HG03432 (cell line): Measurements from ENCODE around the gene CLCNKA.
A peak's percentile ranks its signal among the peaks of the same experiment; 100 is the strongest.

Source experiments
- ATAC-seq: cut with Tn5 transposase; IDR thresholded peaks from one replicate; pipeline ENCODE4 v1.9.1; 2021; ENCODE audit warnings: mild to moderate bottlenecking, moderate library complexity; ENCODE audit not compliant: unreplicated experiment

CLCNKA gene

DNA sequence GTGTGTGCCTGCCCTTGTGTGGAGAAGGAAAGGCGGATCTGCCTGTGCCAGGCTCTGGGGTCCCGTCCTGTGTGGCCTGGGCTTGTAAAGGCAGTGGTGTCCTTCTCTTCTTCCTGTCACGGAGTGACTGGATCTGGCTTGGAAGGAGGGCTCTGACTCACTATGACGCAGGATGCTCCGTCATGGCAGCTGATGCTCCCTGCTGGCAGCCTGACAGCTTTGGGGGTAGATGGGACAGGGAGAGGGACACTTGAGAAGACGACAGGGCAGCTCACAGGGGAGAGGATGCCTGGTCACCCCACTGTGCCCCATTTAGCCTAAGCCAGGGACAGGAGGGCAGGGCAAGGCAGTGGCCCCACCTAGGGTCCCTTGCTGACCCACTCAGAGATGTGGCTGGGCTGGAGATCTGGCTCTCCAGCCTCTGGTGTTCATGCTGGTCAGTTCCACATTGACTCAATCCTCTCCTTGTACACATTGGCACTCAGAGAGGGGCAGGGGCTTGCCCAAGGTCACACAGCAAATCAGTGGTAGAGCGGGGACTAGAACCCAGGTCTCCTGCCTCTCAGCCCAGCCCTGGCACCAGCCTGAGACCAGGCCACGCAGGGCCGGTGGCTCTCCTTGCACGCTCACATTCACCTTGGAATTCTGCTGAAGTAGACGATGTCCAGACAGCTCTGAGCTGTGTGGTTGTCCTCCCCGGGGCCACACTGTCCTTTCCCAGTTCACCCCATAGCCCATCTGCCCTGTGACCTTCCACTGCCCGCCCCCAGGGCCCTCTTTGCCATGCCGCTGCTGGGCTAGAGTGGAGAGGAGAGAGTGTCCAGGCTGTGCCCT is 54.4 kb downstream of the CLCNKA start:
- ATAC-seq: no peak

DNA sequence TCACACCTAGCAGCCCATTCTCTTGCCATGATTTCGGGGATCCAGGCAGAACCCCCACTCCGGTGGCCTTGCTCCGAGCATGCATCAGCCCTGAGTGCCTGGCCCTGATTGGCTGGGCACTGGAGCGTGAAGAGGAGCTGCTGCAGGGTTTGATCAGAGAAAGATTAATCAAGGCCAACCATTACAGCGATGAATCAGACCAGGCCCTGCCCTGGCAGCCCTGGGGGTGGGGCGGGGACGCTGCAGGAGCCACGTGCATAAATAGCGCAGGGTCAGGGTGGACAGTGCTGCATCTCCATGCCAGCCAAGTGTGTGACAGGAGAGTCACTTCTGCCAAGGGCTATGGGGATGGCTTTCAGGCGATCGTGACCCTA is 55.0 kb downstream of the CLCNKA start:
- ATAC-seq: no peak

DNA sequence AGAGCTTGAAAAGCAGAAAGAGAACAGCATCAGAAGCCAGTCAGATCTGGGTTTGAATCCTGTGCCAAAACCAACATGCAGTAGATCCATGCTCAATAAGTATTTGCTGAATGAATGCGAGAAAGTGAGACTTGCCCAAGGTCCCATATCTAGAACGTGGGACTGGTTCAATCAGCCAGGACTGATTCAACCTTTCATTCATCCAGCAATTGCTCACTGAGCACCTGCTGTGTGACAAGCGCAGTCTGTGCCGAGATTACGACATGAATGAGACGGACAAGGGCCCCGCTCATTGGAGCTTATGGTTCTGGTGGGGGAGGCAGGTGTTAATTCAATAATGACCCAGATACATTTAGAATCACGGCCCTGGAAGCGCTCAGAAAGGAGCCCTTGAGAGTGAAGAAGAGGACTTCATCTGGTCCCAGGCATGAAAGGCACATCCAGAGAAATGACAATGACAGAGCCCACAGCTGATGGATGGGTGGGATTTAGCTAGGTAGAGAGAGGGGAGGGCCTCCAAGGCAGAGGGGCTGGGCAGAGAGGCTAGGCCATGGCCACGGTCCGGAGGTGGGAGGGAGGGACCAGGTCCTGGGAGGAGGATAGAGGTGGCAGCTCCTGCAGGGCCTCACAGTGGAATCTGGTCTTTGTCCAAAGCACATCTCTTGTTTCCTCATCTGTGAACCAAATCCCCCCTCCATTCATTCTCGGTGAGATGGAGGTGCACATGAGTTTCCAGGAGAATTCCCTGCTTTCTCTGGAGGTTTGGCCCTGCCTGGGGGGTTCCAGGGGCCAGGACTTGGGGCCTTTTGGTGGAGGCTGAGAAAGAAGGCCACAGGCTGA is 55.8 kb downstream of the CLCNKA start:
- no peak for ATAC-seq

DNA sequence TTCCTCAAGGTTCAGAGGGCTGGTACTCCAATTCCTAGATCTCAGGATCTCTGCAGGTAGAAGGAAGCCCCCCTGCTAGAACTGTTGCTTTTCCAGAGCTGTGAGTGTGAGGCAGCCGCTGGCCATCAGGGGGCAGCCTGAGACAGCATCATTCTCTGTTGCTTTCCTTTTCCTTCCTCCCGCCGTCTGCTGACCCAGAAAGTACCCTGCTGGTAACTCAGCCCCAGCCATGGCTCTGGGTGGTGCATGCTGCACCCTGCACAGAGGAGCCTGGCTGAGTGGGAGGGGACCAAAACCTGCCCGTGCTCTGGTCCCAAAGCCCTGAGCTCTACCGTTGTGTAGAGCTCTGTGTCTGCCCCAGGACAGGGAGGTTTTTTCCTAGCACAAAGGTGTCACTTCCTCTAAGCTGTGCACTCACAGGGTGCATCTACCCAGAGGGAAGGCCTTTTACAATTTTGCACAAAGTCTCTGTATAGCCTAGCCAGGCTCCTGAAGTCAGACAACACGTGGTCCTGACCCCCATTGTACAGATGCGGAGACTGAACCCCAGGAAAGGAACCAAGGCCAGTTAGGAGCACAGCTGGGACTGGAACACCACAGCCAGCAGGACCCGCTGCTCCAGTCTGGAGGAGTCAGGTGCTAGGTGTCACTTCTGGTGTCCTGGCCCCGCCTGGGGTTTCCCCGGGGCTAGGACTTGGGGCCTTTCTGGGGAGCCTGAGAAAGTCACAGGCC is 57.3 kb downstream of the CLCNKA start:
- ATAC-seq: peak; percentile 59

DNA sequence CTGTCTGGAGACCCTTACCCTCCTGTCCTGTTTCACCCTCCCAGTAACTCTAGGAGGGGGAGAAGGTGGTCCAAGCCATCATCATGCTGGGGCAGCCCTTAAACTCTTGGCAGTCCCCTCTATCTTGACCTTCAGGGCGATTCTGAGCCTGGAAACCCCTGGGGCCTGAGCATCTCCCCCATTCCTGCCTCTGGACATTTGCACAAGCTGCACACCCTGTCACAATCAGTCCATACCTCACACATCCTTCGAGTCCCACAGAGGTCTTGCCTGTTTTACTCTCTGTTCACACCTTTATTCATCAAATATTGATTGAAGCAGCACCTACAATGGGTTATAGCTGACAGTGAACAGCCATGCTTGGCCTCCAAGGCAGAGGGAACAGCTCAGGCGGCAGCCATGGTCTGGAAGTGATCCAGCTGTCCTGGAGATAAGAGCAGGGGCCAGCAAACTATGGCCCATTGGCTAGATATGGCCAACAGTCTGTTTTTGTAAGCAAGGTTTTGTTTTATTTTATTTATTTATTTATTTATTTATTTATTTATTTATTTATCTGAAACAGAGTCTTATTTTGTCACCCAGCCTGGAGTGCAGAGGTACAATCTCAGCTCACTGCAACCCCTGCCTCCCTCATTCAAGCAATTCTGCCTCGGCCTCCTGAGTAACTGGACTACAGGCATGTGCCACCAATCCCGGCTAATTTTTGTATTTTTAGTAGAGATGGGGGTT is 58.8 kb downstream of the CLCNKA start:
- no peak for ATAC-seq

DNA sequence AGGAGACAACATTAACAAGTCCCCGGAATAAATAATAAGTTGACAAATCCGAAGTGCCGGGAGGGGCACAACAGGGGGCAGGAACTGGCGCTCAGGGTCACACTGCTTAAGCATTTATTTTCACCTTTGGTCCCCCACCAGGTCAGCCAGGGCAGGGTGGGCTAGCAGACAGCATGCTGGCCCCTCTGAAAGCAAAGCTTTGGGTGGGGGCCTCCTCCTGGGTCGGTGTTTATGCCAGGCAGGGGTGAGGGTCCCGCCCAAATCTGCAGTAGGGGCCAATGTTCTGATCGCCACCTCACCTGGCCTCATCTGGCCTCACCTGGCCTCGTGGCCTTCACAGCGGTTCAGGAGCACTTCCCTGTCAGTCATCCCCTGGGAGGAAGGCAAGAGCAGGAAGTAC is 59.8 kb downstream of the CLCNKA start:
- ATAC-seq: no peak

DNA sequence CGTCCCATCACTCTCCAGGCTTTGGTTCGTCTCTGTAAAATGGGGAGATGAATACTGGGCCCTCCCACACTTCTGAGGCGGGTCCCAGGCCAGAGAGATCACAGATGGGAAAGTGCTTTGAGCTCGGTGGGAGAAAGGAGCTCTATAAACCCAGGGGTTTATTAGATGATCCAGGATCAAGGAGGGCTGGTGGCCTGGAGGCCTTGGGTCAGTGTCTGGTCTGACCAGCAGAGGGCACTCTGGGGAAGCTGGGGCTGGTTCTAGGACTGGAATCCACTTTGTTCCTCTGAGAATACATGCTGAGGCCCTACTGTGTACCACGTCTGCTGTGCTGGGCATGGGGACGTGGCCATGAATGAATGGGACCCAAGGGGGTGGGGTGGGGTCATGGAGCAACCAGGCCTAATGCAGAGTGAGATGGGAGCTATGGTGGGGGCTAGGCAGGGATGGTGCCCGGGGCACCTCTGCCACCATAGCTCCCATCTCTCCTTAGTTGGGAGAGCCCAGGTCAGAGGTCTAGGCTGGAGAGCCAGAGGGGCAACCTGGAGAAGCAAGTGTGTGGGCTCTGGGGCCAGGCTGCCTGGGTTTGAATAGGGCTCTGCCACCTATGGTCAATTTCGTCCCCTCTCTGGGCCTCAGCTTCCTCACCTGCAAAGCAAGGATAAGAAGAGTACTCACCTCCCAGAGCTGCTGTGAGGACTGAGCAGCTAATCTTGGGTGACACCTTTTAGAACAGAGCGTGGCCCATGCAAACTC is 60.6 kb downstream of the CLCNKA start:
- ATAC-seq: no peak

DNA sequence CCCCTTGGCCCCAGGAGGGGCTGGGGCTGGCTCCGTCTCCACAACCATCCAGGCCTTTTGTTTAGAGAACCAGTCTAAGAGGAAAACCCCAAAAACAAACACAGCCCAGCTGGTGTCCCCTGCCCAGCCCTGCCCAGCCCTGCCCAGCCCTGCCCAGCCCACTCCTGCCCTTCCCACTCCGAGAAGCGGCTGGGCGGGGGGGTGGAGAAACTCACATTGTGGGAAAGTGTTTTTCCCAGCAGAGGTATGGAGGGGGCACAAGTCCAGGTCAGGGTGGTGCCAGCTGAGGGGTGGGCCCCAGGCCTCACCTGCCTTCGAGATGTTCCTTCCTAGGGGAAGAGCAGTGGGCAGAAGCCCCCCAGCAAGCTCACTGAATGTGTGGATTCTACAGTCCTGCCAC is 61.6 kb downstream of the CLCNKA start:
- no peak for ATAC-seq
